Epithelial cell of proximal tubule (primary cell): Measurements from ENCODE around the gene C4orf51. TPM values are rescaled to one million over a fixed set of nuclear protein-coding genes. Genes with fewer than 3 reads are reported as not detected.

Experiments used
- DNase-seq: peaks from one replicate; pipeline ENCODE4 v3.0.0-alpha.2; 2011; ENCODE audit warnings: low read depth
- H3K4me3 ChIP-seq: 2 replicates; pipeline ENCODE4 v1.5.1; 2011; ENCODE audit warnings: low read depth, mild to moderate bottlenecking, low read length
- total RNA-seq: library from RNA; depleted of rRNA; stranded (reverse); fragments of >200 nt; gene quantifications from 2 replicates; pipeline ENCODE4 v1.2.3, GENCODE V29; 2015
- TF ChIP-seq, protein P1 (sequence below): conservative IDR thresholded peaks from 2 replicates; pipeline ENCODE4 v1.5.1; 2012; ENCODE audit warnings: low read depth, mild to moderate bottlenecking, low read length

The C4orf51 gene
- total RNA-seq, 1 donor from 2014 or later: not detected

GRCh38 chr4:145720656-145721055 lies 40.7 kb downstream of the C4orf51 start:
- H3K4me3 ChIP-seq: no peak overlapping the region
- DNase-seq: no peak
- TF ChIP-seq, protein P1, sequence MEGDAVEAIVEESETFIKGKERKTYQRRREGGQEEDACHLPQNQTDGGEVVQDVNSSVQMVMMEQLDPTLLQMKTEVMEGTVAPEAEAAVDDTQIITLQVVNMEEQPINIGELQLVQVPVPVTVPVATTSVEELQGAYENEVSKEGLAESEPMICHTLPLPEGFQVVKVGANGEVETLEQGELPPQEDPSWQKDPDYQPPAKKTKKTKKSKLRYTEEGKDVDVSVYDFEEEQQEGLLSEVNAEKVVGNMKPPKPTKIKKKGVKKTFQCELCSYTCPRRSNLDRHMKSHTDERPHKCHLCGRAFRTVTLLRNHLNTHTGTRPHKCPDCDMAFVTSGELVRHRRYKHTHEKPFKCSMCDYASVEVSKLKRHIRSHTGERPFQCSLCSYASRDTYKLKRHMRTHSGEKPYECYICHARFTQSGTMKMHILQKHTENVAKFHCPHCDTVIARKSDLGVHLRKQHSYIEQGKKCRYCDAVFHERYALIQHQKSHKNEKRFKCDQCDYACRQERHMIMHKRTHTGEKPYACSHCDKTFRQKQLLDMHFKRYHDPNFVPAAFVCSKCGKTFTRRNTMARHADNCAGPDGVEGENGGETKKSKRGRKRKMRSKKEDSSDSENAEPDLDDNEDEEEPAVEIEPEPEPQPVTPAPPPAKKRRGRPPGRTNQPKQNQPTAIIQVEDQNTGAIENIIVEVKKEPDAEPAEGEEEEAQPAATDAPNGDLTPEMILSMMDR: no peak

DNA sequence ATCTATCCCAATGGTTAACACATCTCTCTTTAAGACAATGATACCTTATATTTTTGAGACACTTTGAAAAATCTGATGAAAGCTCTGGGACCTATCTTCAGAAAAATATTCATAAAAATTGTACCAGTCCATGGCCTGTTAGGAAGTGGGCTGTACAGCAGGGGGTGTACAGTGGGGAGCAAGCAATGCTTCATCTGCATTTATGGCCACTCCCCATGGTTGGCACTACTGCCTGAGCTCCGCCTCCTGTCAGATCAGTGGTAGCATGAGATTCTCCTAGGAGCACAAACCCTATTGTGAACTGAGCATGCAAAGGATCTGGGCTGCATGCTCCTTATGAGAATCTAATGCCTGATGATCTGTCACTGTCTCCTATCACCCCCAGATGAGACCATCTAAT lies 42.6 kb downstream of the C4orf51 start:
- no peak for DNase-seq
- TF ChIP-seq, protein P1: no peak

GRCh38 chr4:145723336-145723735 lies 43.4 kb downstream of the C4orf51 start:
- DNase-seq: no peak

More for the DNA sequence above, 42.6 kb downstream of the C4orf51 start:
- no peak overlapping the region for H3K4me3 ChIP-seq

GRCh38 chr4:145730026-145730425 lies 50.1 kb downstream of the C4orf51 start:
- TF ChIP-seq, protein P1: no peak
- no peak overlapping the region for H3K4me3 ChIP-seq
- DNase-seq: no peak

More at GRCh38 chr4:145723336-145723735, 43.4 kb downstream of the C4orf51 start:
- TF ChIP-seq, protein P1: no peak
- no peak overlapping the region for H3K4me3 ChIP-seq

- peak; percentile 87 for DNase-seq
- H3K4me3 ChIP-seq: no peak overlapping the region
- TF ChIP-seq, protein P1: no peak
Observed at GRCh38 chr4:145731028-145731427, 51.1 kb downstream of the C4orf51 start.

GRCh38 chr4:145732001-145732815 lies 52.3 kb downstream of the C4orf51 start:
- TF ChIP-seq, protein P1: no peak
- DNase-seq: no peak
- peak overlapping the region; percentile 62 for H3K4me3 ChIP-seq
